Body of pancreas (tissue), 4 donors: ENCODE results near the gene ARHGEF39.

ENCODE experiments used
- POLR2A ChIP-seq, 3 donors: fragments of 450-650 bp; IDR thresholded peaks; one replicate each; pipeline ENCODE4 v1.6.1; 2016; ENCODE audit warnings: antibody characterized with exemption in 3 of 3, mild to moderate bottlenecking in 2 of 3
- TF ChIP-seq, protein P1 (sequence below), 7 experiments: fragments of 450-650 bp in 4 of 7; fragments of 200-600 bp in 3 of 7; sonication (generic) in 3 of 7; IDR thresholded peaks; one replicate each; pipeline ENCODE4 v1.5.1; 2016 to 2019; ENCODE audit warnings: antibody characterized with exemption in 7 of 7

DNA sequence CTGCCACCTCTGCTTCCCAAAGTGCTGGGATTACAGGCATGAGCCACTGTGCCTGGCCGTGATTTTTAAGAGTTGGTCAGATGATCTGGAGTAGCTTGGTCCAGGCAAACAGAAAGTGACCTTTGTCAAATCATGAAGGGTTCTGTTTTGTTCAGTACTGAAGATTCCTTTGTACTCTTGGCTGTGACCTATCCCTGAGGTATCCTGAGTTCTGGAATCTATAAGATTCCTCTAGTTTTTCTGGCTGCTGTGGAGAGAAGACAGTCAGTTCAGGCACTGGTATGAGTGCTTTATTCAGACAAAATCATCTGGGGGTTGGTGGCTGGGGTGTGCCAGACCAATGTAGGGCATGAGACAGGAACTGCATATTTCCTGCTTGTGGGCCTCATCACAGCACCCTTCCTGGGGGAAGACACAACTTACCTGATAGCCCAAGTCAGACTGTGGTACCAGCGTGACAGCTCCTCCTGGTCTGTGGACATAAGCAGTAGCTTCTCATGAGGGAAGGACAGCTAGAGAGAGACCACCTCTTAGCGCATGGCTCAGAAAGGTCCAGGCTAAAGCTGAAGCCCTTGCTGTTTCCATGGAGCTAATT is 3.1 kb downstream of the ARHGEF39 start:
- TF ChIP-seq, protein P1, sequence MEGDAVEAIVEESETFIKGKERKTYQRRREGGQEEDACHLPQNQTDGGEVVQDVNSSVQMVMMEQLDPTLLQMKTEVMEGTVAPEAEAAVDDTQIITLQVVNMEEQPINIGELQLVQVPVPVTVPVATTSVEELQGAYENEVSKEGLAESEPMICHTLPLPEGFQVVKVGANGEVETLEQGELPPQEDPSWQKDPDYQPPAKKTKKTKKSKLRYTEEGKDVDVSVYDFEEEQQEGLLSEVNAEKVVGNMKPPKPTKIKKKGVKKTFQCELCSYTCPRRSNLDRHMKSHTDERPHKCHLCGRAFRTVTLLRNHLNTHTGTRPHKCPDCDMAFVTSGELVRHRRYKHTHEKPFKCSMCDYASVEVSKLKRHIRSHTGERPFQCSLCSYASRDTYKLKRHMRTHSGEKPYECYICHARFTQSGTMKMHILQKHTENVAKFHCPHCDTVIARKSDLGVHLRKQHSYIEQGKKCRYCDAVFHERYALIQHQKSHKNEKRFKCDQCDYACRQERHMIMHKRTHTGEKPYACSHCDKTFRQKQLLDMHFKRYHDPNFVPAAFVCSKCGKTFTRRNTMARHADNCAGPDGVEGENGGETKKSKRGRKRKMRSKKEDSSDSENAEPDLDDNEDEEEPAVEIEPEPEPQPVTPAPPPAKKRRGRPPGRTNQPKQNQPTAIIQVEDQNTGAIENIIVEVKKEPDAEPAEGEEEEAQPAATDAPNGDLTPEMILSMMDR (IDR thresholded peaks at IDR 0.05) = no peak
- no peak for TF ChIP-seq POLR2A (IDR thresholded peaks at IDR 0.05)
